COLO668 (cell line): ENCODE measurements around the gene GALT.

Source experiments
- DNase-seq: peaks from one replicate; lab custom pipeline; 2025; ENCODE audit not compliant: unreplicated experiment; lab: John Stamatoyannopoulos, UW

Gene GALT

DNA sequence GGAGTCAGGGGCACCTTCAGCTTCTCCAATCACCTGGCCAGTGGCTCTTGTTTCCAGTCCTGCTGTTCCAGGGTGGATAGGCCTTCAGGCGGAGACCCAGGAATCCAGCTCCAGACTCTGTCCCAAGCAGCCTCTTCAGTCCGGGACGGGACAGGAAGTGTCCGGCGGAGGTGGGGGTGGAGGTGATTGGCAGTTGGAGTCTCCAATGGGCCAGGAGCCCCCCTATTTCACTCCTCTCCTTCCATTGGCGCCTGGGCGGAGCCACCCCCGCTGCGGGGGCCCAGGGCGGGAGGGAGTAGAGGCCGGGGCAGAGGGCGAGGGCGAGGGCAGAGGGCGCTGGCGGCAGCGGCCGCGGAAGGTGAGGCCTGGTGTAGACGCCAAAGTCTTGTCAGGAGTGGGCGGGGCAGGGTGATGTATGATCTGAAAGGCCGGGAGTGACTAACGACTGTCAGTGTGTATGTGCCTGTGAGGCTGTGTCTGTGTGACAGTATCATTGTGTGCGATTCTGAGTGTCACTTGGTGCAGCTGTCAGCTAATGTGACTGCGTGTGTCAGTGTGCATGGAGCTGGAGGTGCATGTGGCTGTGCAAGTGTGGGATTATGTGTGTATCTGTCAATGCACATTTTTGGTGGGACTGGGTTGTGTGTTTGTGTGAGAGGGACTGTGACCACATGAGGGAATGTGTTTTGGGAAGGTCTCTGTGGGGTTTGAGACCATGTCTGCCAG, 5.6 kb downstream of the GALT start, which contains the start of gene IL11RA:
TSS of gene IL11RA (plus strand) at position 310 of the 726 bp plus-strand sequence. CDS start 3,033 bp downstream, outside the sequence.
- DNase-seq: peak; percentile 16

DNA sequence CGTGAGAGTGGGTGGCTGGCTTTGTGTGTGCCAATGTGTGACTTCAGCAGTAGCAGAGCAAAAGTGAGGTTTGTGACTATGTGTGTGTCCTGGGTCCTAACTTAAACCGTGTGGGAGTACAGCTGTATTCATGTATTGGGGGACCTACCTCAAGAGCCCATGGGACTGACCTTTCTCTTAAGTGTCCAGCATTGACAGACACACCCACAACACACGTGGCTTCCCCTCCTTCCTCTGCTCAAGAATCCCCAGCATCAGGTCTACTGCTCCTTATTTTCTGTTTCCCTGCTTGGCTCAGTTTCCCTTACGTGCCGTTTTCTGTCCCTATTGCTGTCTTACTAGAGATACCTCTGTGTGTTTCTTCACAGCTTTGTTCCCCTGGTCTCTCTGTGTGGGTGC, 6.1 kb downstream of the GALT start:
- no peak for DNase-seq

DNA sequence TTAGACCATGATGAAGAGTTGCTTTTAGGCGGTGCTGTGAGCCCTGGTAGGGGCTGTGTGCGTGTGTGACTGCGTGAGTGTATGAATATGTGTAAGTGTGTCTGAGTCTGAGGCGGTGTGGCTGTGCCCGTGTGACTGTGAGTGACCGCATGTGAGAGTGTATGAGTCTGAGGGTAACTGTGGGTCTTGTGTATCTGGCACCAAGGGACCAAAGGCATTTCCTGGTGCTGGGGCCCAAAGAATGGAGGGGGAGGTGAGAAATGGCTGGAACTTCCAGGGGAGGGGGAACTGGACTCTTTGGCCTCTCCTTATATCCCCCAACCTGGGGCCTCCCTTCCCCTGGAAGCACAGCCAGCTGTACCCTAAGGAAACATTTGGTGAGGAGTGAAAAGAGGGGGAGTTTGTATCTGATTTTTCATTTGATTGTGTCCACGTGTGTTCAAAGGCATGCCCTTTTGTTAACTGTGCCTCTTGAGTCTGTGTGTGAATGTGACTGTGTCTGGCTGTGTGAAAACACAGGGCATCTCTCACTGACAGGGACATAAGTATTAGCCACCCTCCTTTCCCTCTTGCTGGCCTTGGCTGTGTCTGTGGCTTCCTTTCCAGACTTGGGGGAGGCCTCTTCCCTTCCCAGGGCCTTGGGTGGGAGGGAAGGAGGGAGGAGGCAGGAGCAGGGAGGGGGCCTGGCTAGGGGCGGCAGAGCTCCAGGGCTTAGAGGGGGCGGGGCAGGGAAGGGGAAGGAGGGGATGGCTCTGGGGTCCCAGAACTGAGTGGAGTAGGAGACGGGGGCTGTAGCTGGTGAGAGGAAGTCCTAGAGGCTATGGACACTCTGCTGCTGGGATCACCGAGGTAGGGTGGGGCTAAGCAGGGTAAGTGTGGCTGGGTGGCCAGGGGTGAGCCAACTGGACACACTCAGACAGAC, 6.9 kb downstream of the GALT start:
- no peak for DNase-seq

DNA sequence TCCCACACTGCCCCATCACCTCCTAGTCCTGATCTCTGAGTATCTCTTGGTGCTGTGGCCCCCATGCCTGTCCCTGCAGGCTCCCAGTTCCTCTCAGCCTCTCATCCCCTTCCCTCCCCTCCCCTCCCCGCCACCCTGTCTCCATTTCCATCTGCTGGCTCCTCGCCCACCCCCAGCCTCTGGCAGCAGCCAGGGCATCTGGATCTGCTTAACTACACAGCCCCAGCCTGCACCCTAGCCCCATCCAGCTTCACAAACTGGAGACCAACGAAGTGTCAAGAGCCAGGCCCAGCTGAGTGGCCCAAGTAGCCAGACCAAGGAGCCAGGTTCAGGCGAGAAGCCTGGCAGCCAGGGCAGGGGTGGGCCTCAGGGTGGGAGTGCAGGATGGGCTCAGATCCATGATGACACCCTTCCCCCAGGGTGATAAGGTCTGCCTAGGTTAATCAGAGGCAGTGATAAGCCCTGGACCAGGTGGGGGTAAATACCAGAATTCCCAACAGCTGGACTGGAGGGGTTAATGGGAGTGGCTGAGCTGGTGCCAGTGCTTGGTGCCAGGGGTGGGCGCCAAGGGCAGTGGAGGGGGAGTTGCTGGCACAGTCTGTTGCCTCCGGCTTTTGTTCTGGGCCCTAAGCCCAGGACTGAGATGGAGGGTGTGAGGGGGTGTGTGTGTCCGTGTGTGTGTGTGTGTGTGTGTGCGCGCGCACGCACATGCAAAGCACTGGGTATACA, 8.0 kb downstream of the GALT start:
- DNase-seq: no peak

DNA sequence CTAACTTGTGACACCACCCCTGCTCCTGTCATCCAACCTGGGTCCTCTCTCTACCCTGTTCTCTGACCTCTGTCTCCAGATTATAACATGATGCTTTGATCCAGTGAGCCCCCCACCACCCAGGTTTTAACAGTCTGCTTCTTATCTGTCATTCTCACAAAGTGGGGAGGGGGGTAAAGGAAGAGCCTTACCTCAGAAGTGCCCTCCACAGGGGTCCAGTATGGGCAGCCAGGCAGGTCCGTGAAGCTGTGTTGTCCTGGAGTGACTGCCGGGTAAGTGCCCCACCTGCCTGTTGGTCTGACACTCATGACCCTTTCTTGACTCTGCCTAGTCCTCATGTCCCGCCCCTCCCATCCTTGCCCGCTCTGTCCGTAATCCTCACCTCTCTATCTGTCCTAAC, 8.9 kb downstream of the GALT start:
- DNase-seq: no peak

DNA sequence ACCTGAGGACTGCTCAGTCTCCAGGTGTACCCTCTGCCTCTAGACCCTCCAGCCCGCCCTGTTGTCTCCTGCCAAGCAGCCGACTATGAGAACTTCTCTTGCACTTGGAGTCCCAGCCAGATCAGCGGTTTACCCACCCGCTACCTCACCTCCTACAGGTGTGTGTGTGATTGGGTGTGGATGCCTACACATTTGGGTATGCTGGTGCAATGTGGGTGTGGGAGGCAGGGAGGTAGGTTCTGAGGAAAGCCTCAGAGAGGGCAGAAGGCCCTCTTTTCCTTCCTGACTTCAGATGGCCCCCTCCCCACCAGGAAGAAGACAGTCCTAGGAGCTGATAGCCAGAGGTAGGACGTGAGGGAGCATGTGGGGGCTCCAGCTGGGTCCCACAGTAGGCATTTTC, 10.5 kb downstream of the GALT start:
- DNase-seq: no peak

DNA sequence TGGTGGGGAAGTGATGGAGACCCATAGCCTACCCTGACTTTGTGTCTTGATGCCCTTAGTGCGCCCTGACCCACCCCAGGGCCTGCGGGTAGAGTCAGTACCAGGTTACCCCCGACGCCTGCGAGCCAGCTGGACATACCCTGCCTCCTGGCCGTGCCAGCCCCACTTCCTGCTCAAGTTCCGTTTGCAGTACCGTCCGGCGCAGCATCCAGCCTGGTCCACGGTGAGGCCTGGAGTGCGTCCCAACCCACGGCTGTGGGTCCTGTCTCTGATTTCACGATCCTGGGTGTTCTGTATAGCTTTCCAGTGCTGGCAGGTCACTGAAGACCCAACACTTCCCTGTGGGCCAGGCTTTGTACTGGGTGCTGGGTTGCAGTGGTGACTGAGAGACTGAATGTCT, 12.0 kb downstream of the GALT start:
- DNase-seq: no peak

DNA sequence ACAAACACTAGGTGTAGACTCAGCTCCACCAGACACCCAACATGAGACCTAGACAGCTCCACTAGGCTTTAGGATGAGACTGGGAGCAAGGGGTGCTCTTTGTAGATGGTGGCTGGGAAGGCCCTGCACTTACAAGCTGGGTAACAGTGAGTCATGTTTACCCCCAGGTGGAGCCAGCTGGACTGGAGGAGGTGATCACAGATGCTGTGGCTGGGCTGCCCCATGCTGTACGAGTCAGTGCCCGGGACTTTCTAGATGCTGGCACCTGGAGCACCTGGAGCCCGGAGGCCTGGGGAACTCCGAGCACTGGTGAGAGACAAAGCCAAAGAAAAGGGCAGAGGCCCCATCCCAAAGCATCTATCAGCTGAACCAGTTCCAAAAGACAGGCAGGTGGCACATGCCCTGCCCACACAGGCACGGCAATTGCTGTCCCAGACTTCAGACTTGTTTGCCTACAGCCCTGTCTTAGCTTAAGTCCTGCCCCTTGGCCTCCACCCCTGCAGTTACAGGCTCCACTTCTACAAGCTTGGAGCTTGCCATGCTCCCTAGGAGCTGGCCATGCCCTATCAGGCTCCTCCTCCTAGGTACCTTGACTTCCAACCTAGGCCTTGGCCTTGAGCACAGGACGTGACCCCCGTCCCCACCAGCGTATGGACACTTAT, 13.2 kb downstream of the GALT start:
- DNase-seq: peak; percentile 86

DNA sequence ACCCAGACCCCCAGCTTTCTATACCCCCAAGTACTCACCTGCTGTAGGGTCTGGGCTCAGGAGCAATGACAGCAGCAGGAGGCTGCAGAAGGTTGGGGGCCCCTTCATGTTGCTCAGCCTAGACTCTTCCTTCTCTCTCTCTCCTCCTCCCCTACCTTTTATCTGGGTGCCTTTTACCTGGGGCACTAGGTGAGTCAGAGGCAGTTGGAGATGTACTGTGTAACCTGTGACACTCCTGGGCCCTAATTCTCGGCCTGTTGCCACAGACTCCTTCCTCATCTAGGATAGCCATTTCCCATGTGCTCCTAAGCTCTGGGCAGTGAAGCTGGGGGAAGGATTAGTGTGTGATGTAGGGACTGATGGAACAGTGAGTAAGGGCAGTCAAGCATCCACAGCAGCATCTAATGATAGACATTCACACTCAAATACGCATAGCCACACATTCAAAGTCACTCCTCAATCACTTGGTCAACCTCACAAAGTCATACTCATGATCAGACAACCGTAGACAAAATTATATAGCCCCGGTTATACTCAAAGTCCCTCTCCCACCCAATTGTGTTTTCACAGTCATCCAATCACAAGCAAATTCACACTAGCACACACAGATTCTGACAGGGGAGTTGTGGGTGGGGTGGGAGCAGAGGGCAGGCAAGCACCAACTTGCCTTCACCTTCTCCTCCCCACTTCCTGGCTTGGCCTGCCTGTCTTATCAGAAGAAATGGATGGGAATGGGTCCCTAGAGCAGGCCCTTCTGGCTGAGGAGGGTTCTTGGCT, 16.2 kb downstream of the GALT start, which contains the start of gene CCL27:
TSS of gene CCL27 (minus strand) at position 132 of the 777 bp plus-strand sequence. CDS start at position 108, 24 bp downstream.
- no peak for DNase-seq

DNA sequence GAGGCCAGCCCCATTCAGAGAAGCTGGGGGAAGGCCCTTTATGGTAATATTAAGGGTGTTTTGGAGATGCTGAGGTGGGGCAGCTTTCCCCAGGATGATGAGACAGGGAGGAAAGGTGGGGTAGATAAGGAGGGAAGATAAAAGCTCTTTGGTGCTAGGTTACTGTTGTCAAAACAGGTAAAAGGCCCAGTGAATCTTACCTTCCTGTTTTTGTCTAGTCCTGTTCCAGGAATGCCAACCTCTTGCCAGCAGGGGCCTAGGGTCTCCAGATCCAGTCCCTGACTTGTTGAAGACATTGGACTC, 16.8 kb downstream of the GALT start:
- DNase-seq: no peak

DNA sequence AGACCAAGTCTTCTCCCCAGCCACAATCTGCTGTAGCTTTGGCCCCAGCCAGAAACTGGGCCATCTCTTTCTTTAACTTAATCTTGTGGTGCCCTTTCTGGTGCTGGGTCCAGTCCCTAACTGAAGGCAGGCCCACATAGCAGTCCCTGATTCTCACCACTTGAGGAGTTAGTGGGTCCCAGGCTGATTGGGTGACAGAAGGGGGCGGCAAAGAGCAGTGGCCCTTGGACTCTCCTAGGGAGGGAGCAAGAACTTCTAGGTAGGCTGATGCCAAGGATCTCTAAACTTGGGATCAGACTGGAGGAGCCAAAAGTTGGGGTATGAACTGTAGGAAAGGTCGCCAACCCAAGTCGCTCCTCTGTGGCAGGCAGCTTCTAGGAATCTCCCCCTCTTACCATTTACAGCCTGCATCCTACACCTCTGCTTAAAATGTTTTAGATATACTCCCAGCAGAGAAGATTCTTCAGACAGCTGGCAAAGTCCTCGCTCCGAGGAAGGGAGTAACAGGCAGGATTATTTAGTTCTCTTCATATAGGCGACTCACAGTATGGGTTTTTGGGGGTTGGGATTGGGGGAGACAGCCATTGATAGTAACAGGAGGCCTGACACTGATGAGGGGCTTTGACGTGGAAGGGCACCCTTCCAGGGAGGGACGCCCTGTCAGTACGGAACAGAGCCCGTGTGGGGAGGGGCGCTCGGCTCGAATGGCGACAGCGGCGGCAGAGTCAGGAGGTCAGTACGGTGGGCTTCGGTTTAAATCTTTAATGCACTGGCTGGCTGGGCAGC, 18.0 kb downstream of the GALT start:
- DNase-seq: peak; percentile 67

DNA sequence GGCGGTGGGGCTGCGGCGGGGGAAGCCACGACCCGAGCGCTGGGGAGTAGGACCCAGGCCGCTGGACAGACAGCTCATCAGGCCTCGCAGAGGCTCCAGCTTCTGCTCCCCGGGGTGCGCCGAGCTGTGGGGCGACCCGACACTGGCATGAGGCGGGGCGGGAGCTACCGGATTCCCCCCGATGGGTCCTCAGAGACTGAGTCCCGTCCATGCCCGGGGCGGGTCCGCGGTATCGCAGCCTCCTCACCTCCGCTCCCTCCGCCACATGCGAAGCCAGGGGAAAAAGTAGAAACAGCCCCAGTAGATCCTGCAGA, 18.5 kb downstream of the GALT start:
- DNase-seq: no peak

DNA sequence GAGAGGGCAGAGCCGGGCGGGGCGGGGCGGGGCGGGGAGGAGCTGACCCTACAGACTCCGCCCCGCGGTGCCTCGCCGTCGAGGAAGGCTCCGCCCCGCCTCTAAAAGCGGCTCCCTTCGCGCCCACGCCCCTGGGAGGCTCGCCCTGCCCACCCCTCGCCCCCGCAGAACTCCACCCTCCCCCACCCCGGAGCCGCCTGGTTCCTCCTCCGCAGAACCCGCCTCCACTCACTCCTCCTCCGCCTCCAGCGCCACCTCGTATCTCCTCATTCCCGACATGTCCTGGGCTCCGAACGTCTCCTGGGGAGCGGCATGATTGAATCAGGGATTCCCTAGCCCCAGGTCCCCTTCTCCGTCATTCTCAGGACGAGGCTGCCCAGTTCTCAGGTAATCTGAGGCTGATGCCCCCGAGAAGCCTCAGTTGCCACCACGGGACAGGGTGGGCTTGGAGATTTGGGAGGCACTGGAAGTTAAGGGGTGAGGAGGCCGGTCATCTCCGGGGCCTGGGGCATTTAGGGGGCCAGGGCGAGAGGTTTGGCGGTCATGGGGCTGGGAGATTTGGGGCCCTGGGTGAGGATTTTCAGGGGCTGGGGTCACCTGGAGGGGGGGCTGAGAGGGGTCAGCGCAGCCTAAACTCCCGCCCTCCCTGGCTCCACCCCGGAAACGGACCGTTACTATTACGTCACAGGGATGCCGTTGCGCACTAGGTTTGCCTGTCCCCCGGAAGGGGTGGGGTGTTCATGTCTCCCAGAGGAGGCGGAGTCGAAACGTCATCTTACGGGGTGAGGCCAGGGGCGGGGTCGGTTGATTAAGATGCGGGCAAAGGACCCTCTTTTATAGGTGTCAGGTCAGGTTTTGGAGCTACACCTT, 19.1 kb downstream of the GALT start:
- DNase-seq: peak; percentile 92

DNA sequence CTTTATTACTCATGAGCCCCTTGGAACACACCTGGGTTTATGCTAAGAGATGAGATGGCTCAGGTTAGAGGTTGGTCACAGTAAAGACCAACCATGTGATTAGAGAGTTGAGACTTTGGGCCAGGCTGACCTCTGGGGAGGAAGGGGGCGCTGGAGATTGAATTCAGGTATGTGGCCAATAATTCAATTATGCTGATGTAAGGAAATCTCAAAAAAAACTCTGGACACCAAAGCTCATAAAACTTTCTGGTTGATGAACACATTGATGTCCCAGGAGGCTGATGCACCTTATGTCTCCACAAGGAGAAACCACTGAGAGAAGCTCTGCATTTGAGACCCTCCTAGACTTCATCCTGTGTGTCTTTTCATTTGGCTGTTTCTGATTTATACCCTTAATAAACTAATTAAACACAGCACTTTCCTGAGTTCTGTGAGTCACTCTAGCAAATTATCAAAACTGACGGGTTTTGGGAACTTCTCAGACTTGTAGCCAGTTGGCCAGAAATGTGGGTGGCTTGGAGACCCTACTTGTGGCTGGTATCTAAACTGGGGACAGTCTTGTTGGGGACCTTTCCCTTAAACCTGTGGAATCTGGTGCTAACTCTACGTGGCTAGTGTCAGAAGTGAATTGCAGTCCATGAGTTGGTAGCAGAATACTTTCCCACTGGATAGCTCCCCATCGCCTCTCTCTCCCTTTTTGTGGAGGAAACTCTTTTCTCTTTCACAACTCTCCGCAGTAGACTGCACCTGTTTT, 23.5 kb downstream of the GALT start:
- no peak for DNase-seq

DNA sequence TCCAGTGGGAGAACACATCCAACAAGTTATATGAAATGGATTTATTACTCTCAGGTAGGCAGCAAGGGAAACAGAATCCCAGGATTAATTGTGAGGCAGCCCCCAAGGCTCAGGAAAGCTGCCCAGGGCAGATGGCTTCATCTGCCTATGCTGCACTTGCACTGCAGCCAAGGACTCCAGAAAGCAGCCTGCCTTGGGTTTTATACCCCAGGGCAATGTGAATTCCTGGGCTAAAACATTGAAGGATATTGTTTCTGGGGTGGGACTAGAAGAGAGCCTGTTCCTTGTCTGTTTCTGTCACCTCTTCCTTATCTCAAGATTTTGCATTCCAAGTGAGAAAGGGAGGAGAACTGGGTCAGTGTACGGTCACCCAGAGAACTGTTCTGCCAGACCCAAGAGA, 24.8 kb downstream of the GALT start:
- no peak for DNase-seq

DNA sequence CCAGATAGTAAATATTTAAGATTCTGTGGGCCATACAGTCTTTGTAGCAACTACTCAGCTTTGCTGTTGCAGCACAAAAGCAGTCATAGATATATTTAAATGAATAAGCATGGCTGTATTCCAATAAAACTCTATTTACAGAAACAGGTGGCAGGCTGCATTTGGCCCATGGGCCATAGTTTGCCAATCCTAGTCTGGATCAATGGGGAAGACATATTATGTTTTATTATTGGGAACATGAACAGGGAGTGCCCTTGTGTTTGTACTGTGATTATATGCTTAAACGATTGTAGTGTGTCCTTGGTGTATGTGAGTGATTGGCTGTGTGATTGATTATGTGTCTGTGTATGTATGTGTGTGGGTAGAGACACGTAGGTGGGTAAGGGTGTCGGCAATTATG, 28.0 kb downstream of the GALT start:
- no peak for DNase-seq

DNA sequence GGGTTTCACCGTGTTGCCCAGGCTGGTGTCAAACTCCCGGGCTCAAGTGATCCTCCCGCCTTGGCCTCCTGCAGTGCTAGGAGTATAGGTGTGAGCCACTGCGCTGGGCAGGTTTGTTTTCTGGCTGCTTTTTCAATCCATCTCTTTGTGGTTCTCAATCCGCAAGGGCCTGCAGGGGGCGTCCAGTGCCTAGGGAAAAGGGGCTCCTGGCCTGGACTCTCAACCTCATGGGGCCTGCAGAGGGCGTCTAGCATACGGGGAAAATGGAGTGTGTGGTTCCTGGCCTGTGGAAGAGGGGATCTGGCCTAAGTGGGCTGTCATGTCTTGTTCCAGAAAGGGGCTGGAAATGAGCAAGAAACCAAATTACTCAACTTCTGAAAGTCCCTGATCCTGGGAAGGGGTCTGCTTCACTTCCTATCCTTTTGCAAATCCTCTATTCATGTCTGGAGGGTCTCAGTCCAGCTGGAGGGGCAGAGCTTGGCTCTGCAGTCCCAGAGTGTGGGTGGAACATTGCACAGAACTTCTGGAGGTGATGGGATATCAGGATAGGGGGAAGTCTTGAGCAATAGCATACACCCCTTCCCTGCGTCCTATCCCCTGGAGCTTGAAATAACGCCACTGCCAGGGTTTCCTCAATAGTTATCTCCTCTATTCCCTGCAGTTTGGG, 28.7 kb downstream of the GALT start:
- peak; percentile 90 for DNase-seq
